PC-3 (cell line): ENCODE results near the gene AIG1. TPM values are rescaled to one million over a fixed set of nuclear protein-coding genes. Genes with fewer than 3 reads are reported as not detected.

Experiments
- ATAC-seq: fragments of 200-7000 bp; cut with Tn5 transposase; 2 replicates; pipeline ENCODE4 v1.9.1; 2020; ENCODE audit warnings: mild to moderate bottlenecking, moderate library complexity
- BruUV-seq: library from RNA; stranded (reverse); fragments of 400-500 nt; replicated peaks from 2 replicates; lab custom pipeline; 2021; lab: Mats Ljungman, UMichigan
- CTCF ChIA-PET: fragments of 300-600 bp; sonication (Branson Sonifier 250); formaldehyde crosslinking; loops from one replicate; lab custom pipeline; 2022; ENCODE audit warnings: antibody characterized with exemption; lab: Charles Lee
- POLR2A ChIA-PET: fragments of 300-600 bp; sonication (Branson Sonifier 250); formaldehyde crosslinking; loops from one replicate; lab custom pipeline; 2022; ENCODE audit warnings: antibody characterized with exemption; ENCODE audit not compliant: unreplicated experiment; lab: Charles Lee
- DNase-seq: peaks from one replicate; pipeline ENCODE4 v3.0.0-alpha.2; 2015
- H2AFZ ChIP-seq: fragments of 300-600 bp; sonication (generic); 2 replicates; pipeline ENCODE4 v1.6.0; 2016; ENCODE audit warnings: antibody characterized with exemption, low read length
- H3F3A ChIP-seq: fragments of 300-600 bp; sonication (generic); one replicate; pipeline ENCODE4 v1.6.0; 2017; ENCODE audit warnings: antibody characterized with exemption, low read length, control low read depth, mild to moderate bottlenecking; ENCODE audit not compliant: unreplicated experiment
- H3K27ac ChIP-seq: fragments of 300-600 bp; sonication (generic); 2 replicates; pipeline ENCODE4 v1.5.1; 2016; ENCODE audit warnings: mild to moderate bottlenecking, low read length
- H3K27me3 ChIP-seq: fragments of 300-600 bp; sonication (generic); 2 replicates; pipeline ENCODE4 v1.6.1; 2016; ENCODE audit warnings: low read length, mixed read lengths
- H3K36me3 ChIP-seq: fragments of 300-600 bp; sonication (generic); 2 replicates; pipeline ENCODE4 v1.6.1; 2016; ENCODE audit warnings: low read depth, mixed run types, low read length, mixed read lengths
- H3K4me1 ChIP-seq: fragments of 300-600 bp; sonication (generic); 2 replicates; pipeline ENCODE4 v1.5.1; 2016; ENCODE audit warnings: low read length; ENCODE audit not compliant: insufficient read depth
- H3K4me2 ChIP-seq: fragments of 300-600 bp; sonication (generic); 2 replicates; pipeline ENCODE4 v1.6.0; 2016; ENCODE audit warnings: low read length
- H3K4me3 ChIP-seq: fragments of 300-600 bp; sonication (generic); 2 replicates; pipeline ENCODE4 v1.5.1; 2016; ENCODE audit warnings: mild to moderate bottlenecking, low read length, mixed read lengths
- H3K79me2 ChIP-seq: fragments of 300-600 bp; sonication (generic); 2 replicates; pipeline ENCODE4 v1.6.1; 2017; ENCODE audit warnings: low read length, mixed read lengths
- H3K9ac ChIP-seq: fragments of 300-600 bp; sonication (generic); 2 replicates; pipeline ENCODE4 v1.6.0; 2016; ENCODE audit warnings: mild to moderate bottlenecking, low read length
- H3K9me2 ChIP-seq: fragments of 300-600 bp; sonication (generic); replicated peaks from 2 replicates; pipeline ENCODE4 v1.6.1; 2016; ENCODE audit warnings: mixed run types, low read length, mixed read lengths
- H3K9me3 ChIP-seq: fragments of 300-600 bp; sonication (generic); 2 replicates; pipeline ENCODE4 v1.6.1; 2016; ENCODE audit warnings: low read length, mixed read lengths
- H4K20me1 ChIP-seq: fragments of 300-600 bp; sonication (generic); 2 replicates; pipeline ENCODE4 v1.6.1; 2016; ENCODE audit warnings: low read length, mixed read lengths
- CTCF ChIP-seq: fragments of 300-600 bp; sonication (generic); conservative IDR thresholded peaks from 2 replicates; pipeline ENCODE4 v1.5.1; 2017; ENCODE audit warnings: antibody characterized with exemption, low read depth, mild to moderate bottlenecking, low read length
- EZH2 ChIP-seq: fragments of 300-600 bp; sonication (generic); IDR thresholded peaks from one replicate; pipeline ENCODE4 v1.6.1; 2017; ENCODE audit warnings: antibody characterized with exemption, mild to moderate bottlenecking, low read length; ENCODE audit not compliant: unreplicated experiment
- EZH2phosphoT487 ChIP-seq: fragments of 300-600 bp; sonication (generic); IDR thresholded peaks from 2 replicates; pipeline ENCODE4 v1.6.1; 2018; ENCODE audit warnings: mild to moderate bottlenecking, antibody characterized with exemption, low read length, borderline replicate concordance
- intact Hi-C: fragments of 100-400 bp; cut with micrococcal nuclease; formaldehyde crosslinking; loops from 2 replicates; pipeline ENCODE4 v1.9.0; 2023
- total RNA-seq: library from RNA; depleted of rRNA; stranded (reverse); fragments of >200 nt; gene quantifications from 2 replicates; pipeline ENCODE4 v1.2.3, GENCODE V29; 2014

AIG1 gene
- total RNA-seq, 1 experiment from 2014 or later = 32.7 TPM

GRCh38 chr6:143268439-143268838 is 207.8 kb downstream of the AIG1 start:
- Histone ChIP-seq H2AFZ (no peak overlapping the region), H3K4me2 (no peak overlapping the region), H3K9ac (no peak overlapping the region), H3K36me3 (no peaks in the 10 kb centered on the region), H3K9me2 (no peaks in the 10 kb centered on the region), H3K27ac (no peak overlapping the region), H3K4me3 (no peak overlapping the region), H3K27me3 (no peaks in the 10 kb centered on the region), H4K20me1 (no peaks in the 10 kb centered on the region), H3K79me2 (no peaks in the 10 kb centered on the region), H3K9me3 (no peaks in the 10 kb centered on the region), H3K4me1 (peaks cover 12% of the 10 kb centered on the region), H3F3A (no peaks in the 10 kb centered on the region)
- no TSS peak for BruUV-seq
- ATAC-seq (no peak), DNase-seq (no peak)
- ChIA-PET POLR2A (no interaction called here), CTCF (no interaction called here)
- no peak for TF ChIP-seq CTCF
- TF ChIP-seq EZH2 = no peak
- TF ChIP-seq EZH2phosphoT487 = no peak
- intact Hi-C loops = no loop called here

DNA sequence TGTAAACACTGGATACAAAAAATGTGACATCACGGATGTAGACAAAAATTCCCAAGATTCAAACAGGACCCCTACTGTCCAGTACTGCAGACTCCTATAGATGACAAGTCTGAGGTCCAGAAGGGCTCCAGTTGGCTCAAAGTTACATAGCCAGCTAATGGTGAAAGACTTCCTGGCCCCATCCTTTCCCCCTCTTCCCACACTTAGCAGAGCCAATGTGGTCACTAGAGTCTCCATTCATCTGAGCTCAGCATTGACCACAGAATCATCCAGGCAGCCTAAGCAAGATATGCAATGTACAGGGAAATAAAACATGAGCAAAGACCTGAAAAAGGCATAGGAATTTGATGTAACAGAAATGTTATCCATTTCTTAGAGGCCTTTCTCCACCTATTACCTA is 209.3 kb downstream of the AIG1 start:
- Histone ChIP-seq H4K20me1 (no peaks in the 10 kb centered on the region), H3K4me2 (no peak overlapping the region), H3K4me1 (peaks cover 12% of the 10 kb centered on the region), H3K9me3 (no peaks in the 10 kb centered on the region), H3K36me3 (no peaks in the 10 kb centered on the region), H3K9ac (no peak overlapping the region), H2AFZ (no peak overlapping the region), H3K79me2 (no peaks in the 10 kb centered on the region), H3K9me2 (no peaks in the 10 kb centered on the region), H3K27me3 (no peaks in the 10 kb centered on the region), H3F3A (no peaks in the 10 kb centered on the region), H3K27ac (no peak overlapping the region), H3K4me3 (no peak overlapping the region)
- ChIA-PET CTCF (no interaction called here), POLR2A (no interaction called here)
- DNase-seq = no peak
- no TSS peak for BruUV-seq
- ATAC-seq = no peak
- intact Hi-C loops = loop anchor here (5.0 to 10.0 kb wide), 2 partner anchors 157 to 325 kb away; partner anchors contain the start of gene HIVEP2
- TF ChIP-seq CTCF (no peak), EZH2phosphoT487 (no peak), EZH2 (no peak)

DNA sequence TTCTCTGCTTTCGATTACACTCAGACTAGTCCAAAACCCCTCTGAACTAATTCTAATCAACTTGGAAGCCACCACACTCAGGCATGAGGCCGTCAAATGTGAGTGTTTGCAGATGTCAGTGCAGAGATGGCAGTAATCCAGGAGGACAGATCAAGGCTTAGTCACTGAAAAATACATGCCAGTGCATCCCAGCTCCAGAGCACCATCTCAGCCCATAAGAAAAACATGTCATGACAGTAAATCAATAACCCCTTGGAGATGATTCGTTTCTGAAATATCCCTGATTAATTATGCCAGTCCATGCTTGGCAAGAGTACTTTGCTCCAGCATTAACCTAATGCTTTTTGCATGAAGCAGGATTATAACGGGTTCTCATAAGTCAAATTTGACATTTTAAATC is 210.3 kb downstream of the AIG1 start:
- H3K27me3 ChIP-seq = no peaks in the 10 kb centered on the region
- H3K4me3 ChIP-seq = no peak overlapping the region
- BruUV-seq = no TSS peak
- no peaks in the 10 kb centered on the region for H4K20me1 ChIP-seq
- H3K79me2 ChIP-seq = no peaks in the 10 kb centered on the region
- no peaks in the 10 kb centered on the region for H3K36me3 ChIP-seq
- TF ChIP-seq CTCF (no peak), EZH2phosphoT487 (no peak), EZH2 (no peak)
- no peak overlapping the region for H3K4me2 ChIP-seq
- H3K9me2 ChIP-seq = no peaks in the 10 kb centered on the region
- H3K9me3 ChIP-seq = no peaks in the 10 kb centered on the region
- peaks cover 12% of the 10 kb centered on the region for H3K4me1 ChIP-seq
- no peak overlapping the region for H2AFZ ChIP-seq
- ChIA-PET CTCF (no interaction called here), POLR2A (no interaction called here)
- H3F3A ChIP-seq = no peaks in the 10 kb centered on the region
- H3K27ac ChIP-seq = no peak overlapping the region
- DNase-seq (peak; percentile 78), ATAC-seq (peak; percentile 90)
- intact Hi-C loops = loop anchor here (5.0 to 10.0 kb wide), 2 partner anchors 156 to 326 kb away; partner anchors contain the start of gene HIVEP2
- H3K9ac ChIP-seq = no peak overlapping the region
